CD14-positive monocyte (primary cell): Measurements from ENCODE around the gene SUPV3L1. TPM values are rescaled to one million over a fixed set of nuclear protein-coding genes. Genes with fewer than 3 reads are reported as not detected.
"Not testable (repeated sequence)": the region's sequence is repeated elsewhere in the genome, so short reads cannot be mapped to it uniquely, and the experiment has no call there.

Experiments used
- DNase-seq, 3 donors: peaks; one replicate each; pipeline ENCODE4 v3.0.0-alpha.2; 2011 to 2022
- H2AFZ ChIP-seq: 2 replicates; pipeline ENCODE4 v1.6.0; 2012; ENCODE audit warnings: mild to moderate bottlenecking, low read depth, low read length, inconsistent platforms; ENCODE audit not compliant: insufficient read depth, poor library complexity, severe bottlenecking
- H3K27ac ChIP-seq, 2 donors: 1 replicate in 1 of 2; 2 replicates in 1 of 2; pipeline ENCODE4 v1.5.1; 2012 to 2013; ENCODE audit warnings: low read length in 2 of 2, control low read depth in 1 of 2, inconsistent platforms in 1 of 2, low read depth in 1 of 2, mild to moderate bottlenecking in 1 of 2
- H3K27me3 ChIP-seq, 2 donors: one replicate each; pipeline versions ENCODE4 v1.6.0 to v1.6.1; 2011 to 2013; ENCODE audit warnings: low read length in 2 of 2; ENCODE audit not compliant: control insufficient read depth in 2 of 2, insufficient read depth in 2 of 2
- H3K36me3 ChIP-seq, 2 donors: replicated peaks in 1 of 2; 1 replicate in 1 of 2; 2 replicates in 1 of 2; pipeline versions ENCODE4 v1.5.1 to v1.6.1; 2012 to 2013; ENCODE audit warnings: low read length in 2 of 2, control low read depth in 1 of 2, inconsistent platforms in 1 of 2, mild to moderate bottlenecking in 1 of 2; ENCODE audit not compliant: insufficient read depth in 2 of 2, control insufficient read depth in 1 of 2
- H3K4me1 ChIP-seq, 2 donors: 1 replicate in 1 of 2; 2 replicates in 1 of 2; pipeline versions ENCODE4 v1.5.1 to v1.6.1; 2012 to 2013; ENCODE audit warnings: low read length in 2 of 2, control low read depth in 1 of 2, inconsistent platforms in 1 of 2, mild to moderate bottlenecking in 1 of 2, moderate library complexity in 1 of 2; ENCODE audit not compliant: insufficient read depth in 2 of 2, control insufficient read depth in 1 of 2
- H3K4me2 ChIP-seq: replicated peaks from 2 replicates; pipeline ENCODE3; 2012; ENCODE audit warnings: low read length, moderate library complexity, mild to moderate bottlenecking; ENCODE audit not compliant: poor library complexity, severe bottlenecking; ENCODE audit errors: extremely low read depth
- H3K4me3 ChIP-seq, 3 experiments: fragments of 200-600 bp in 1 of 3; sonication (generic) in 1 of 3; replicated peaks in 1 of 3; 1 replicate in 2 of 3; 2 replicates in 1 of 3; pipeline ENCODE4 v1.5.1; 2011 to 2013; ENCODE audit warnings: low read length in 3 of 3, mild to moderate bottlenecking in 3 of 3, control low read depth in 2 of 3, low read depth in 2 of 3, inconsistent platforms in 1 of 3, moderate library complexity in 1 of 3
- H3K79me2 ChIP-seq: 2 replicates; pipeline ENCODE4 v1.6.0; 2012; ENCODE audit warnings: mild to moderate bottlenecking, control low read depth, inconsistent platforms, low read length, moderate library complexity; ENCODE audit not compliant: insufficient read depth
- H3K9ac ChIP-seq: 2 replicates; pipeline ENCODE4 v1.6.0; 2017; ENCODE audit warnings: low read length, mild to moderate bottlenecking; ENCODE audit not compliant: insufficient read depth, poor library complexity, severe bottlenecking
- H3K9me3 ChIP-seq, 2 donors: replicated peaks in 1 of 2; 1 replicate in 1 of 2; 2 replicates in 1 of 2; pipeline versions ENCODE4 v1.5.1 to v1.6.1; 2012 to 2013; ENCODE audit warnings: low read length in 2 of 2, control low read depth in 1 of 2; ENCODE audit not compliant: control insufficient read depth in 1 of 2, insufficient read depth in 1 of 2
- H4K20me1 ChIP-seq: 2 replicates; pipeline ENCODE4 v1.6.0; 2012; ENCODE audit warnings: mild to moderate bottlenecking, low read length, control low read depth, moderate library complexity; ENCODE audit not compliant: insufficient read depth
- H3K27ac Mint-ChIP-seq, 7 donors: one replicate each; pipeline ENCODE4 v1.8.0; 2020; ENCODE audit warnings: mild to moderate bottlenecking in 7 of 7, mixed read lengths in 7 of 7, moderate library complexity in 6 of 7, inconsistent platforms in 2 of 7
- H3K27me3 Mint-ChIP-seq, 3 donors: one replicate each; pipeline ENCODE4 v1.8.0; 2021 to 2022; ENCODE audit warnings: low read depth in 3 of 3, mild to moderate bottlenecking in 3 of 3, mixed read lengths in 3 of 3, moderate library complexity in 3 of 3, inconsistent platforms in 1 of 3
- H3K36me3 Mint-ChIP-seq, 2 donors: one replicate each; pipeline ENCODE4 v1.8.0; 2020; ENCODE audit warnings: mixed read lengths in 2 of 2, inconsistent platforms in 1 of 2, mild to moderate bottlenecking in 1 of 2
- H3K4me1 Mint-ChIP-seq: one replicate; pipeline ENCODE4 v1.8.0; 2020; ENCODE audit warnings: mild to moderate bottlenecking, mixed read lengths
- H3K4me3 Mint-ChIP-seq, 2 donors: one replicate each; pipeline ENCODE4 v1.8.0; 2020; ENCODE audit warnings: mild to moderate bottlenecking in 2 of 2, mixed read lengths in 2 of 2, moderate library complexity in 1 of 2
- H3K9me3 Mint-ChIP-seq, 7 donors: one replicate each; pipeline ENCODE4 v1.8.0; 2020 to 2022; ENCODE audit warnings: mixed read lengths in 7 of 7, mild to moderate bottlenecking in 6 of 7, moderate library complexity in 6 of 7, inconsistent platforms in 2 of 7
- WGBS: methylation state at CpG from one replicate; pipeline ENCODE4 v1.1.5; 2013; ENCODE audit warnings: missing lambda C conversion rate; ENCODE audit not compliant: insufficient coverage; 5-methylcytosine and 5-hydroxymethylcytosine counted together
- intact Hi-C, 2 donors: fragments of 100-400 bp; cut with micrococcal nuclease; formaldehyde crosslinking; loops; one replicate each; pipeline versions ENCODE4 v1.15.0 to v1.15.1; 2023
- polyA plus RNA-seq, 3 donors: library from polyadenylated mRNA; depleted of rRNA in 1 of 3; unstranded in 2 of 3; stranded (reverse) in 1 of 3; fragments of 300-500 nt in 2 of 3; fragments of >200 nt in 1 of 3; fragmentation: Illumina TruSeq in 2 of 3; gene quantifications; 1 replicate in 2 of 3; 2 replicates in 1 of 3; pipeline ENCODE4 v1.2.3, GENCODE V29; 2012 to 2021
- TF ChIP-seq, protein P1 (sequence below): fragments of 200-600 bp; IDR thresholded peaks from one replicate; pipeline ENCODE4 v1.8.0; 2022; ENCODE audit warnings: antibody characterized with exemption, mild to moderate bottlenecking

The SUPV3L1 gene
- polyA plus RNA-seq, 3 donors = 6.8 to 18.8 (median 7.3) TPM

DNA sequence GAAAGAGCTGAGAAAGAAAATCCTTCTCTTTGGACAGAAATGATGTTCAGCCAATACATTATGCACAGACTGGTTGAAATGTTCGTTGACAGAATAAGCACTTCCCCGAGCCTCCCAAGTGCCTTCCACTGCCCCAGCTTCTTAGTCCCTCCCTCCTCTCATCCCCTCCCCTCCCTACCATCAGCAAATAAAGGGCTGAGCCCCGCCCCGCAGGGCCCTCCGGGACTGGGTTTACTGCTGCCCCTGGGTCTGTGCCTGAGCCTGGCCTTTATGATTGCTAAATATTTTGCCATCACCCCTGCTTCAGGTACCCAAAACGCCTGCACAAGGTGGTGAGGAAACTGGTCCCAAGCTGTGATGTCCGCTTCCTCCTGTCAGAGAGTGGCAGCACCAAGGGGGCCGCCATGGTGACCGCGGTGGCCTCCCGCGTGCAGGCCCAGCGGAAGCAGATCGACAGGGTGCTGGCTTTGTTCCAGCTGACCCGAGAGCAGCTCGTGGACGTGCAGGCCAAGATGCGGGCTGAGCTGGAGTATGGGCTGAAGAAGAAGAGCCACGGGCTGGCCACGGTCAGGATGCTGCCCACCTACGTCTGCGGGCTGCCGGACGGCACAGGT lies 68.2 kb downstream of the SUPV3L1 start:
- no peak overlapping the region for H3K9ac ChIP-seq
- H3K4me1 ChIP-seq = no peaks in the 10 kb centered on the region
- no peak for DNase-seq
- H3K4me3 Mint-ChIP-seq = no peak overlapping the region
- peaks cover 0 to 6% (median 2%) of the 10 kb centered on the region in 3 donors for H3K27me3 Mint-ChIP-seq
- TF ChIP-seq, protein P1, sequence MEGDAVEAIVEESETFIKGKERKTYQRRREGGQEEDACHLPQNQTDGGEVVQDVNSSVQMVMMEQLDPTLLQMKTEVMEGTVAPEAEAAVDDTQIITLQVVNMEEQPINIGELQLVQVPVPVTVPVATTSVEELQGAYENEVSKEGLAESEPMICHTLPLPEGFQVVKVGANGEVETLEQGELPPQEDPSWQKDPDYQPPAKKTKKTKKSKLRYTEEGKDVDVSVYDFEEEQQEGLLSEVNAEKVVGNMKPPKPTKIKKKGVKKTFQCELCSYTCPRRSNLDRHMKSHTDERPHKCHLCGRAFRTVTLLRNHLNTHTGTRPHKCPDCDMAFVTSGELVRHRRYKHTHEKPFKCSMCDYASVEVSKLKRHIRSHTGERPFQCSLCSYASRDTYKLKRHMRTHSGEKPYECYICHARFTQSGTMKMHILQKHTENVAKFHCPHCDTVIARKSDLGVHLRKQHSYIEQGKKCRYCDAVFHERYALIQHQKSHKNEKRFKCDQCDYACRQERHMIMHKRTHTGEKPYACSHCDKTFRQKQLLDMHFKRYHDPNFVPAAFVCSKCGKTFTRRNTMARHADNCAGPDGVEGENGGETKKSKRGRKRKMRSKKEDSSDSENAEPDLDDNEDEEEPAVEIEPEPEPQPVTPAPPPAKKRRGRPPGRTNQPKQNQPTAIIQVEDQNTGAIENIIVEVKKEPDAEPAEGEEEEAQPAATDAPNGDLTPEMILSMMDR = no peak
- no peaks in the 10 kb centered on the region for H3K36me3 ChIP-seq
- intact Hi-C loops = no loop called here
- H3K27ac ChIP-seq = no peak overlapping the region
- no peaks in the 10 kb centered on the region for H3K9me3 ChIP-seq
- WGBS = 92% methylated on average over 14 of the region's 24 CpGs
- no peak overlapping the region for H3K4me2 ChIP-seq
- H3K27me3 ChIP-seq = no peaks in the 10 kb centered on the region
- H3K79me2 ChIP-seq = no peaks in the 10 kb centered on the region
- no peak overlapping the region for H2AFZ ChIP-seq
- H3K36me3 Mint-ChIP-seq = no peaks in the 10 kb centered on the region
- H3K4me3 ChIP-seq = no peak overlapping the region
- no peak overlapping the region for H3K27ac Mint-ChIP-seq
- H4K20me1 ChIP-seq = no peaks in the 10 kb centered on the region
- H3K4me1 Mint-ChIP-seq = peaks cover 3% of the 10 kb centered on the region
- H3K9me3 Mint-ChIP-seq = no peaks in the 10 kb centered on the region

DNA sequence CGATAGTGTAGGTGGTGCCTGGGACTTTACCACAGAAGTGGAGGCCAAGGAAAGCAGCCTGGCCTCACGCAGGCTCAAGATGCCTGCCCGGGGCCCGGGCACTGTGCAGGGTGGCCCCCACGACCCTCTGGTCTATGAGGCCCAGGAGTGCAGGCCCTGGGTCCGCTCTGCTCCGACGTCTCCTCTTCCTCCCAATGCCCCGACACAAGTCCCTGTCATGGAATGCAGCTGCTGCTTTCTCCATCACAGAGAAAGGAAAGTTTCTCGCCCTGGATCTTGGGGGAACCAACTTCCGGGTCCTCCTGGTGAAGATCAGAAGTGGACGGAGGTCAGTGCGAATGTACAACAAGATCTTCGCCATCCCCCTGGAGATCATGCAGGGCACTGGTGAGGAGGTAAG lies 70.0 kb downstream of the SUPV3L1 start:
- no peaks in the 10 kb centered on the region for H4K20me1 ChIP-seq
- no peak overlapping the region for H2AFZ ChIP-seq
- no peaks in the 10 kb centered on the region for H3K4me1 ChIP-seq
- Mint-ChIP-seq H3K4me3 (no peak overlapping the region), H3K27me3 (peaks cover 0 to 6% (median 2%) of the 10 kb centered on the region in 3 donors), H3K27ac (no peak overlapping the region), H3K4me1 (peaks cover 3% of the 10 kb centered on the region), H3K36me3 (no peaks in the 10 kb centered on the region), H3K9me3 (no peaks in the 10 kb centered on the region)
- no peak for DNase-seq
- no peak overlapping the region for H3K9ac ChIP-seq
- H3K27me3 ChIP-seq = no peaks in the 10 kb centered on the region
- no peaks in the 10 kb centered on the region for H3K9me3 ChIP-seq
- no peak overlapping the region for H3K27ac ChIP-seq
- intact Hi-C loops = no loop called here
- TF ChIP-seq, protein P1 = no peak
- H3K36me3 ChIP-seq = no peaks in the 10 kb centered on the region
- H3K4me3 ChIP-seq = no peak overlapping the region
- H3K79me2 ChIP-seq = no peaks in the 10 kb centered on the region
- H3K4me2 ChIP-seq = no peak overlapping the region
- whole genome bisulfite sequencing = 96% methylated on average over 11 of the region's 14 CpGs

DNA sequence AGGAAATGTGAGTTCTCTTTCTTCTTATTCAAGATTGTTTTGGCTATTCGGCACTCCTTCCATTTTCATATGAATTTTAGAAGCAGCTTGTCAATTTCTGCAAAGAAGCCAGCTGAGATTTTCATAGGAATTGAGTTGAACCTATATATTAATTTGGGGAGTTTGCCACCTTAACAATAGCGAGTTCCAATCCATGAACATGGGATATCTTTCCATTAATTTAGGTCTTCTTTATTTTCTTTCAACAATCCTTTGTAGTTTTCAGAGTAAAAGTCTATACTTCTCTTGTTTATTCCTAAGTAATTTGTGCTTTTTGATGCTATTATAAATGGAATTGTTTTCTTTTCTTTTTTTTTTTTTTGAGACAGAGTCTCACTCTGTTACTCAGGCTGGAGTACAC lies 71.4 kb downstream of the SUPV3L1 start:
- H3K79me2 ChIP-seq, H3K27ac Mint-ChIP-seq, H3K4me1 ChIP-seq, H3K9me3 Mint-ChIP-seq, H3K9me3 ChIP-seq, H3K4me3 ChIP-seq, H2AFZ ChIP-seq, DNase-seq, H3K4me2 ChIP-seq, H3K4me3 Mint-ChIP-seq, H3K36me3 ChIP-seq, H3K4me1 Mint-ChIP-seq, H3K9ac ChIP-seq, H3K27me3 ChIP-seq, H3K27me3 Mint-ChIP-seq, intact Hi-C loops, H3K36me3 Mint-ChIP-seq, H4K20me1 ChIP-seq, H3K27ac ChIP-seq: not testable (repeated sequence)
- no CpG with 5 or more reads among the region's 2 CpGs for WGBS
